ENCODE measurements around the gene COL18A1.

Gene COL18A1

DNA sequence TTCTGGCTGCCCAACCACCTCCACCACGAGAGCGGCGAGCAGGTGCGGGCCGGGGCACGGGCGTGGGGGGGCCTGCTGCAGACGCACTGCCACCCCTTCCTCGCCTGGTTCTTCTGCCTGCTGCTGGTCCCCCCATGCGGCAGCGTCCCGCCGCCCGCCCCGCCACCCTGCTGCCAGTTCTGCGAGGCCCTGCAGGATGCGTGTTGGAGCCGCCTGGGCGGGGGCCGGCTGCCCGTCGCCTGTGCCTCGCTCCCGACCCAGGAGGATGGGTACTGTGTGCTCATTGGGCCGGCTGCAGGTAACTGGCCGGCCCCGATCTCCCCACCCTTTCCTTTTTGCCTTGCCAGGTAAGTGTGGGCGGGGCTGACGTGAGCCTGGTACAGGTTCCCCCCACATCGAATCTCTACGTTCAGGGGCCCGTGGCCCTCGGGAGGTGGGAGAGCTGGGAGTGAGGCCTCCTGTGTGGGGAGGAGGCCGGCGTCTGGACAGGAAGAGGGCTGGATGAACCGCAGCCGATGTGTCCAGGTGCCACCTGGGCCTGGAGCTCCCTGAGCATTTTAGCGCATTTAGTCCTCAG is 51.7 kb downstream of the COL18A1 start:
- DNase-seq: no peak

GRCh38 chr21:45457161-45457831 is 52.3 kb downstream of the COL18A1 start:
- no peak for DNase-seq

DNA sequence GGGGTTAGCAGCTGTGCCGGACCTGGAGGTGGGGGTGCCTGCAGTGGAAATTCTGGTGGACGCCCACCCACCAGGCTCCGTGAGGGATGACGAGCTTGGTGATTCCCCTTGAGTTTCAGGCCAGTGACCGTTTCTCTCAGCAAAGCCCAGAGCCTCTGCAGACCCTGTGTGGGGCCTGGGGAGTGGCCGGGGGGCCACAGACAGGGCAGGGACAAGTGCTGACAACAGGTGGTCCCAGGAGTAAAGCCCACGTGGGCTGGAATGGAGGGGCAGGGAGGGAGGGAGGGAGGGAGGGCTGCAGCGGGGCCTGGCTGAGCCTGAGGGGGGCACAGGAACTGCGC is 52.8 kb downstream of the COL18A1 start:
- DNase-seq: no peak

GRCh38 chr21:45458281-45459170 is 53.6 kb downstream of the COL18A1 start:
- DNase-seq: no peak

DNA sequence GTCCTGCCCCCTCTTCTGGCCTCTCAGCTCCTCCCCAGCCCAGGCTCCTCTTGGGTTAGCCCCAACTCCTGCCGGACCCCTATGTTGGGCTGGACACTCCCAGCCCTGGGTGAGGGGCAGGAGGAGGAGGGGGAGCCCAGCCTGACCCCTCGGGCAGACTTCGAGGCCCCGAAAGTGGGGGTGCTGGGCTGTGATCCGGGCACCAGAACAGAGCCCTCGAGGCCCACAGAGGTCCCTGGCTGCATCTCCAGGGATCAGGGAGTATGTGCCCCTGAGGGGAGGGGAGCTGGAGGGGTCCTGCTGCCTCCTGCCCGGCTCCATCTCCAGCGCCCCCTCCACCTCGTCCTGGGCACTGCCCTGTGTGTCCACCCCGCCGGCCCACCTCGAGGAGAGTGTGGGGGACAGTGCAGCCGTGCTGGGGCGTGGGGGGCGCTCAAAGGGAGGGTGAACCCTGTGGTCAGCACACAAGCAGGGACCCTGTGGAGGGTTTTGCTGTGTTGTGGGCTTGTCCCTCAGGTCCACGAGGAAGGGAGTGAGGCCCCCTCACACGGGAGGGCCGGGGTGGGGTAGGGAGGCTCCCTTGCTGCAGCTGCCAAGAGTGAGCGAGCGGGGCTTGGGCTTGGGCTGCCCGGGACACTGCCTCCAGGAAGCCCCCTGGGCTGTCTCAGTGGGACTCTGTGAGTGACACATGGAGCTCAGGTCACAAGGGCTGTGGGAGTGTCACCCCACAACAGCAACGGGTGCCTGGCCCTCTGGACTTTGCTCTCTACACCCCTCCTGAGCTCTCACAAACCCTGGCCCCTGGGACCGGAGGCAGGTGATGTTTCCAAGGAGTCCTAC is 54.4 kb downstream of the COL18A1 start:
- DNase-seq: no peak

GRCh38 chr21:45460011-45460565 is 55.1 kb downstream of the COL18A1 start:
- no peak for DNase-seq

- peak; percentile 81 for DNase-seq
These were observed 55.8 kb downstream of the COL18A1 start for GRCh38 chr21:45460611-45461368.

- DNase-seq: no peak
These were observed 56.4 kb downstream of the COL18A1 start for GRCh38 chr21:45461369-45461750.

- no peak for DNase-seq
These were observed 56.9 kb downstream of the COL18A1 start for GRCh38 chr21:45461806-45462341.

- DNase-seq: no peak
These were observed 58.9 kb downstream of the COL18A1 start for GRCh38 chr21:45463871-45464270.

GRCh38 chr21:45464309-45464708 is 59.3 kb downstream of the COL18A1 start:
- no peak for DNase-seq

GRCh38 chr21:45465105-45465504 is 60.1 kb downstream of the COL18A1 start:
- DNase-seq: no peak

GRCh38 chr21:45465611-45466329 is 60.8 kb downstream of the COL18A1 start:
- DNase-seq: no peak

DNA sequence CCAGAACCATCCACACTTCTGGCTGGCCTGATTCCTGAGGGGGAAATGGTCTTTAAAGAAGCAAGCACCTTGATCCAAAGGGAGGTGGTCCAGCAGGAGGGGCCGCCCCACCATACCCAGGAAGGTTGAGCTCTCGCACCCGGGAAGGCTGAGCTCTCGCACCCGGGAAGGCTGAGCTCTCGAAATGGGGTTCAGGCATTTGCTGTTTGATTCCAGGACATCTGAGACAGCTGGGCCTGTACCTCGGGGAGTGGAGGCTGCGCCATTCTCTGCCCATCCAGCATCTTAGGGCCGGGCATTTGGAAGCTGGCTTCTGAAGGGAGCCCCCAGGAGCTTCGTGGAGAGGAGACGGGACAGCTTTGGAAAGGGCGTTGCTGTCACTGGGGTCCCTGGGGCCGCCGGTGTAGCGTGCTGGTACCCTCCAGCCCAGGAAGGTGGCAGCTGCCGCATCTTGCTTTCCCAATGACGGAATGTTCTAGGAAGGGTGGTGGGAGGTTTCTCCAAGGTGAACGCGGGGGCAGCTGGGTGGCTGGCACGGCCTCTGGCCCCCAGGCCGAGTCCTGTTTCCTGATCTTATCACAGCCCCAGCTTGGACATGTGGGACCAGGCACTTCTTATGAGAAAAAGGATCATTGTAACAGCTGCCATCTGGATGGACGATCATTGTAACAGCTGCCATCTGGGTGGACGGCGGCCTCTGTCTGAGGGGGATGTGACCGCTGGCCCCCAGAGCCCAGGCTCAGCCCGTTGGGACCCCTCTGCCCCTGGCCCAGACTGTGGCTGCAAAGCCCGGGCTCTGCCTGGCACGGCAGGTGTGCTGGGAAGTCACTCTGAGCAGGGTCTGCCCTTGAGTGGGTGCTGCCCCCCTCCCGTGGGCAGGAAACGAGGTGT is 61.6 kb downstream of the COL18A1 start:
- DNase-seq: no peak

DNA sequence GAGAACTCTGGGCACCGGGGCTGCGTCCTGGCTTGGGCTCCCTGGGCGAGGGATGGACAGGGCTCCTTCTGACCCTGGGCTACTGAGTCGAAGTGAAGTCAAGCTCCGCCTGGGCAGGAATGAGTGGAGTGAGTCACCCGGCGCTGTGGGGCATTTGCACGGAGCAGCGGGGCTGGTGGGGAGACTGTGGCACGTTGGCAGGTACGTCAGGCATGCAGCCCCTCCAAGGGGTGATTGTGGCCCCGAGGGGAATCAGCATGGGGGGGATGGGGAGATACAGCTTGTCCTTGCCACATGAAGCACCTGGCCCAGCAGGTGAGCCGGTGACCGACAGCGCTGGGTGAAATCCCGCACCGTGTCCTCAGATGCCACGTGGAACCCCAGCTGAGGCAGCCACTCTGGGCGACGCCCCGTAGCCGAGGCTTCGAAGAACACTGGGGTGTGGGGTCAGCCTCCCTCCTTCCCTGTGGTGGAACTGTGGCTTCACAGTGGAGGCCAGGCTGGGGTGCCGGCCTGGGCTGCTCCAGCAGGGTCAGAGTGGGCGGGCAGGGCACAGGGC is 62.3 kb downstream of the COL18A1 start:
- DNase-seq: no peak

- DNase-seq: no peak
These were observed 63.3 kb downstream of the COL18A1 start for GRCh38 chr21:45468051-45468970.

DNA sequence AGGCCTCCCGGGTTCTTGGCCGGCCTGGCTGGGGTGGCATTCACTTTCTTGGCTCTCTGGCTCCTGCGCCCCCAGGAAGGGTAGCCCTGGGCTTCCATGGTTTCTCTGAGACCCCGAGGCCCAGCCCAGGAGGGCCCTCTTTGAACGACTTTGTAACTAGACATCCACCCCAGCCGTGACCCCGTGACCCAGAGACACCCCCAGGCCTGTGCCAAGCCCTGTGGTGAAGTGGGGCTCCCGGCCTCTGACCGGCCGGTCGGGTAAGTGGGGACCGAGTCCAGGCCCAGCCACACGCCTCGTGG is 64.0 kb downstream of the COL18A1 start:
- no peak for DNase-seq
